ENCODE results near the gene NIT2.
"Not testable (repeated sequence)": the region's sequence is repeated elsewhere in the genome, so short reads cannot be mapped to it uniquely, and the experiment has no call there.

Gene NIT2

DNA sequence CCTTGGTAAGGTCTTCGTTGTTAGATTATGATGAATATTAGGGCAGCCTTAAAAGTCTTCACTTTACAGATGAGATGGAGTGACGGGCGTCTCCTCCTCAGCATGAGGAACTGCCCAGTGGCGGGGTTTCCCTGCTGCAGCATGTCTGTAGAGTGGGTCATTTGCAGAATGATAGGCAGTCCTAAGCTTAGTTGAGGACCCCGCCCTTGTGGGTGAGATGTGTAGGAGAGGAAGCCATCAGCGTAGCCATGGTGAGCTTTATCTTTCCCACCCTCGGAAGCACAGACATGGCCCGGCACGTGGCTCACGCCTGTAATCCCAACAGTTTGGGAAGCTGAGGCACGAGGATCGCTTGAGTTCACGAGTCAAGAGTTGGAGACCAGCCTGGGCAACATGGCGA is 877 bp downstream of the NIT2 start:
- DNase-seq, result no peak

DNA sequence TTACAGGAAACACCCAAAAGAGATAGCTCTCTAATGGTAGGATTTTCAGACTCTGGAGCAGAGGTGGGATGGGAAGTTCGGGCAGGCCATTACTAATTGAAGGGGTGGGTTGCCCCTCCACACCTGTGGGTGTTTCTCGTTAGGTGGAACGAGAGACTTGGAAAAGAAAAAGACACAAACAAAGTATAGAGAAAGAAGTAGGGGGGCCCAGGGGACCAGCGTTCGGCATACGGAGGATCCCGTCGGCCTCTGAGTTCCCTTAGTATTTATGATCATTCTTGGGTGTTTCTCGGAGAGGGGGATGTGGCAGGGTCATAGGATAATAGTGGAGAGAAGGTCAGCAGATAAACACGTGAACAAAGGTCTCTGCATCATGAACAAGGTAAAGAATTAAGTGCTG is 1.7 kb downstream of the NIT2 start:
- not testable (repeated sequence) for DNase-seq

DNA sequence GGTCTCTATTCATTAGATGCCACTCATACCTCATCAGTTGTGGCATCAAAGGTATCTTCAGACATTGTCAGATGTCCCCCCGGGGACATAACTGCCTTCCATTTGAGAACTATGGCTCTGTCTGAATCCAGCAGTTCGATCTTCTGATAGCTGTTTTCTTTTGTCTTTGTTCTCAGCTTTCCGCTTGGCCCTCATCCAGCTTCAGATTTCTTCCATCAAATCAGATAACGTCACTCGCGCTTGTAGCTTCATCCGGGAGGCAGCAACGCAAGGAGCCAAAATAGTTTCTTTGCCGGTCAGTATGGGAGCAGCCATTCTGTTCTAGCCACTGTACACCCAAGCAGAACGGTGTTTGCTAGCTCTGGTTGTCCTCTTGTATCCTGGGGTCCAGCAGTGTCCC is 4.4 kb downstream of the NIT2 start:
- DNase-seq, result no peak

DNA sequence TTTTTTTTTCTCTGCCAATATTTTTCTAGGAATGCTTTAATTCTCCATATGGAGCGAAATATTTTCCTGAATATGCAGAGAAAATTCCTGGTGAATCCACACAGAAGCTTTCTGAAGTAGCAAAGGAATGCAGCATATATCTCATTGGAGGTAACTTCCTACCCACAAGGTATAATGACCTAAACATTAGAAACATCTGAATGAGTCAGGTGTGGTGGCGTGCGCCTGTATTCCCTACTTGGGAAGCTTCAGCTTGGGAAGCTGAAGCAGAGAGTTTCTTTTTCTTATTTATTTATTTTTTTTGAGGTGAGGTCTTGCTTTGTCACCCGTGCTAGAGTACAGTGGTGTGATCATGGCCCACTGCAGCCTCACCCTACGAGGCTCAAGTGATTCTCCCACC is 5.2 kb downstream of the NIT2 start:
- no peak for DNase-seq

DNA sequence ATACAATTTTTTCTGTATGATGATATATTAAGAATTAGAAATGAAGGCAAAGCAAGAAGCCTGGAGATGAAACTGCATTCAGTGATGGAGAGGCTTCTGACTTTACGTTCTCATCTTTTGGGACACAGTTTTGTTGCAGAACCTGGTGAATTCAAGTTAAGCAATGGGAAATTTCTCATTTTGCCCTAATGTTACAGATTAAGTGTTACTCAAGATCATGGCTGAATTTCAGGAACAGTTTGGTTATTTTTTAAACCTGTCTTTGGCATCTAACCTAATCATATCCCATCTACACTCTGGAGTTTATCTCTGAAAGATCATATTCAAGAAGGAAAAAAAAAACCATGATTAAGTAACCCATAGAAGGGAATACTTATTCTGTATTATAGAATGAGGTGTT is 6.0 kb downstream of the NIT2 start:
- no peak for DNase-seq

DNA sequence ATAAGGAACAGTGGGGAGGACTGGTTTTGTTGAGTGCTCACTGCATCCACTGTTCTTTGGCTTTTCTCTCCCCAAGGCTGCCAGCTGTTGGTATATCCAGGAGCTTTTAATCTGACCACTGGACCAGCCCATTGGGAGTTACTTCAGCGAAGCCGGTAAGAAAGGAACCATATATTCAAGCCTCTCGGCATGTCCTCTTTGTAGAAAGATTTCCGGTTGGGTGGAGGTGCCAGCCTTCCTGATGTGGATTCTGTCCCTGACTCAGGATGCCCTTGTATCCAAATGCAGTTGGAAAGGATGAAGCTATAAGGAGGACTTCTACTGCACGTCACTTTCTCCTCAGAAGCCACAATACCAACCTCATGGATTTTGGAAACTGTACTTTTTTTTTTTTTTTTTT is 14.2 kb downstream of the NIT2 start:
- no peak for DNase-seq

DNA sequence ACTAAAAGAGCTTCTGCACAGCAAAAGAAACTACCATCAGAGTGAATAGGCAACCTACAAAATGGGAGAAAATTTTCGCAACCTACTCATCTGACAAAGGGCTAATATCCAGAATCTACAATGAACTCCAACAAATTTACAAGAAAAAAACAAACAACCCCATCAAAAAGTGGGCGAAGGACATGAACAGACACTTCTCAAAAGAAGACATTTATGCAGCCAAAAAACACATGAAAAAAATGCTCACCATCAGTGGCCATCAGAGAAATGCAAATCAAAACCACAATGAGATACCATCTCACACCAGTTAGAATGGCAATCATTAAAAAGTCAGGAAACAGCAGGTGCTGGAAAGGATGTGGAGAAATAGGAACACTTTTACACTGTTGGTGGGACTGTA is 17.2 kb downstream of the NIT2 start:
- not testable (repeated sequence) for DNase-seq

DNA sequence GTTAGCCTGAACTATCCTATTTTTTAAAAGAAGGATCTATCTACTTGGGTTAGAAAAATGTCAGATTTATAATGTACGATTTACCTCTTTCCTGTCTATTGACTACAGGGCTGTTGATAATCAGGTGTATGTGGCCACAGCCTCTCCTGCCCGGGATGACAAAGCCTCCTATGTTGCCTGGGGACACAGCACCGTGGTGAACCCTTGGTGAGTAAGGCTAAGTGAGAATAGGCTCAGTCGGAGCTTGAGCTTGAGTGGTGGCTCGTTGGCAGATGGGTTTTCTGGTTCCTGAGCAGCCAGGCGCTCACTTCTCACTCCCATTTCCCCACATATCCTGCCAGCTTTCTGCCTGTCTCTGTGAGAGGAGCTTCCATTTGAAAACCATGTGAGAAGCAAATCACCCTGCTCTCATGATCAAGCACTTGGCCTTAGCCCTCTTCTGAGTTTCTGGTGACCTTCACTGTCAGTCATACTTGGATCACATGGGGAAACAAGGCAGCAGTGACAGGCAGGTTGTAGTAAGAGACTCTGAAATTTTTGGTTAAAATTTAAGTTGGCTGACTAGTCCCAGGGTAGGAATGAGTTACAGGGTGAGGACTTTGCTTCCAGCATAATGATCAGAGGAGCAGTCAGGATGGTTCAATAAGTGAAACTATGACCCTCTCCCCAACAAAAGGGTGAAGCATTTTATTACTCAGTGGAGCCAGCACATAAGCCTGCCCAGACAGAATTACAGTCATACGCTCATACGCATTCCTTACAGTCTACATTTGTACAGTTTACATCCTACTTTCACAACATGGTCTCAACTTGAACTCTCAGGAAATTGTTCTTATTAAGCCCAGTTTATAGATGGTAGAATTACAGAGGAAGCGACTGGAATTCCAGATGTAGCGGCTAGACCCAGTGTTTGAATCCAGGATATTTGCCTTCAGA is 18.0 kb downstream of the NIT2 start:
- no peak for DNase-seq

DNA sequence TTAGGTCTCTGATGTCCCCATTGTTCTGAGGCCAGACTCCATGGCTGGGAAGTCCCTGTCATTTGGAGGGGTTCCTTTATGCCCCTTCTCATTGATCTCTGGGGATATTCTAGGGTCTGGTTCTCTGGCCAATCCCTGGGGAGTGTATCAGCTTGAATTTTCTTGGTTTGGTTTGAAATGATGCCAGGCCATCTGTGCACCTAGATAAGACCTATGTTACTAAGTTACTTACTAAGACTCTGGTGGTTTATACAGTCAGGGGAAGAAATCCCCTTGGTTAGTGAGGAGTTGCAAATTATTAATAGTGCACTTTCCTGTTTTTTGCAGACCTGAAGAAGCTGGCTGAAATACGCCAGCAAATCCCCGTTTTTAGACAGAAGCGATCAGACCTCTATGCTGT is 20.3 kb downstream of the NIT2 start:
- DNase-seq, result no peak

DNA sequence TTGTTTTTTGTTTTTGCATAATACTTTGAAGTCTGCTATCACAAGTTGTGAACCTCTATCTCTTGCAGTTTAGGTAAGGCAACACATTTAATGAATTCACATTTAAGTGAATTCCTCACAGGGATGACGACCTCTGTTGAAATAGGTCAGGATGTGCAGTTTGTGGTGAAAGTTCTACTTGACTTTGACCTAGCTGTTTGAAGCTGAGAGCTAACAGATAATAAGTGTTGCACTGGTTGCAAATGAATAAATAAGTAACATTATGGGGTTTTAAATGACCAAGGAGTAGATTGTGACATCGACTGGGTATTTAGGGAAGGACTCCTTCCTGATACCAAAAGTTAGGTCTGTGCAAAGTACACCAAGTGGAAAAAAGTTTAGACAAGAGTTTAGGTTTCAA is 23.9 kb downstream of the NIT2 start:
- no peak for DNase-seq

DNA sequence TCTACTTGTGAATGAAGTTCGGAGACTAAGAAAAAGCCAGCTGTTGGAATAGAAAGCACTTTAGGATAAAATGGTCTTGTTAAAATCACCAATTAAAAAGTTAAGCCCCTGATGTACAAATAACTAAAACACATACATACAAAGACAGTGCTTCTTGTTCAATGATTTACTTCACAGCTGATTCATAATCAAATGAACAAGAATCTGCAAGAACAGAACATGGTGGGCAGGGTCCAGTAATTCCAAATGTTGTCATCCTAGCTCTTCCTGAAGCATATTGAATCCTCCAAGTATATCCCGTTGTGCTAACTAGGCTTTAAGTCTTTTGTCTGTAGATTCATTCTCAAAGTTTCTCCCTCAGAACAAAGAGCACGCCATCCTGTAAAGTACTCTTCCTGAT is 24.5 kb downstream of the NIT2 start:
- DNase-seq, result no peak

DNA sequence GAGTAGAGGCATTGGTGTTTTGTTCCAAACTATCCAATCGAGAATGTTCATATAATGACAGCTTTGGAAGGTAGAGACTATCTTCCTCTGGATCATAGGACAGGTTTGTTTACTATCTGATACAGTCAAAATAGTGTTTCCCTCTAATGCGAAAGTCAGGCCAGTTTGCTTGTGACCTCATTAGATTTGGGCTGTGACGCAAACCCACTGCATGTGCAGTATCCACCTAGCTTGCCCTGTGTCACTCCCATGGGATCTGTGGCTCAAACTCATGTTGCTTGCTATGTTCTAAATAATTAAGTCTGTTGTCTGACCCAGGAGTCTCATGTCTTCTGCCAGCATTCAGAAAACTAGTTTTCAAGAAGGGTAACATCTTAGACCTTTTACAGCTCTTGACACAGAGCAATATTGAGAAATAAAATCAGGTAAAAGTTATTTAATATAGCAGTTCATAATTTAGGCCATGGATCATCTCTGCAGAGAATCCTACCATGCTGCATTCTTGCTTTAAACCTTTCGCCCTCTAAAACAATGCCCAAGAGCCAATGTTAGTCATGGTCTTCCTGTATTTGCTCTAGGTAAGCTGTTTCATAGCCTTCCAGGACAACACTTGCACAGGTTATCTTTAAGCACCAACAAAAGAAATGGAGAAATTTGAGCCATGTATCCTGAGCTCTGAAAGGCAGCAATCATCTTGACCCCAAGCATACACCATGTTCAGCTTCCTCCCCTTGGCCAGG is 26.4 kb downstream of the NIT2 start:
- no peak for DNase-seq

DNA sequence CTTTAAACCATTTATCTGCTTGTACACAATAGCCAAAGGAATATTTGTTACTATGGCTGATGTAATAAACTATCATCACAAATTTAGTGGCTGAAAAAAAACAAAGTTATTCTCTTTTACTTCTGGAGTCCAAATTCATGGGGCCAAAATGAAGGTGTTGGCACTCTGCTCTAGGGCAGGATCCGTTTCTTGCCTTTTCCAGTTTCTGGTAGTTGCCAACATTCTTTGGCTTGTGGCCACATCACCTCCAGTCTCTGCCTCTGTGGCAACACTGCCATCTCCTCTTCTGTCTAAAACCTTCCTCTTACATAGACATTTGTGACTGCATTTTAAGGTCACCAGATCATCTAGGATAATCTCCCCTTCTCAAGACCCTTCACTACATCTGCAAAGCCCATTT is 27.3 kb downstream of the NIT2 start:
- no peak for DNase-seq

DNA sequence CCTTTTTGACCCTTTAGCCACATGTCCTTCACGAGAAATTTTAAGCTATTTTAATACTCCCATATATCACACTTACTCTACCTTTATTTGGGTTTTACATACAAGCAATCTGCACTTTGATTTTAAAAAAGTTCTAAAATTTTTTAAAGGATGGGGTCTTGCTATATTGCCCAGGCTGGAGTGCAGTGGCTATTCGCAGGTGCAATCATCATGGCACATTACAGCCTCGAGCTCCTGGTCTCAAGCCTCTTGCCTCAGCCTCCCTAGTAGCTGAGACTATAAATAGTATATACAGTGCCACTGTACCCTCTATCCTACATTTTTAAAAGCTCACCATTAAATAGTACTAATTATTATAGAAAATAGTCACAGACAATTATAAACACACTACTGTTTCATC is 29.9 kb downstream of the NIT2 start:
- DNase-seq, result no peak

DNA sequence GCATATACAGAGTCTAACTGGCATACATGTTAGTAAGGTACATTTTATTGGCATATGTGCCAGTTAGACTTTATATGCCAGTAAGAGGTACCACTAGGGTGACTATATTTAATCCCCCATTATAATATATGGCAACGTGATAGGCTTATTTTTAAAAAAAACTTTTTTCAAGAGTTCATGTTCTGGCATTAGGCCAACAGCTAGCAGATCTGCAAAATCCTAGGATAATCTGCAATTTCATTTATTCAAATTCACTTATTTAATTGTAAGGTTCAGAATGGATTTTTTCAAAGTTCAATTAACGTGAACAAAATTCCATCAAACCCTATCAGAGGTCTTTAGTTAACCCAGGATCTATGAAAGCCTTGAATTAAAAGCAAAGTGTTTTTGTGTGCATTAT is 31.9 kb downstream of the NIT2 start:
- DNase-seq, result no peak

DNA sequence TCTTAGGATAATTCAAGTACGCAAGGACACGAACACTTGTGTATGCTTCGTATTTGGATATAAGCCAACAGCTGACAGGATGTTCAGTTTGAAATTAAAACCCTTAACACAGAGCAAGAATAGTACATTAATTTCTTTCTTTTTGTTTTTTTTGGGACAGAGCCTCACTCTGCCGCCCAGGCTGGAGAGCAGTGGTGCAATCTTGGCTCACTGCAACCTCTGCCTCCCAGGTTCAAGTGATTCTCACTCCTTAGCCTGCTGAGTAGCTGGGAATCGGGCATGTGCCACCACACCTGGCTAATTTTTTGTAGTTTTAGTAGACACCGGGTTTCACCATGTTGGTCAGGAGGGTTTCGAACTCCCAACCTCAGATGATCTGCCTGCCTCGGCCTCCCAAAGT is 33.9 kb downstream of the NIT2 start:
- DNase-seq, result no peak

DNA sequence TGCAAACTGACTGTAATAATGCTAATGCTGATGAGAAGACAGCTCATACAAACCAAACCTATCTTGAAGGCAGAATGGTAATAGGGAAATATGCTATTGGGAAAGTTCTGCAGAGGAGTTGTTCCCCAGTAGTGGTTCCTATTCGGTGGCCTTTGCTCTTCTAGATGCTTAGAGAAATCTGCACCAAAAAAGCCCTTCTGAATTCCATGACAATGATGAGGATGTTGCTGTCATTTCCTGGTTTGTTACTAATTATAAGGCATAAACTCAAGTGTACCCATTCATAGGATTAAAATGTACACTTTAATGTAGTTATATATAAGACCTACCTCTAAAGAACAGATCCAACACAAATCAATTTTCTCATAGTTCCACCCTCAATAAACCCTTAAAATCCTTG is 36.2 kb downstream of the NIT2 start:
- no peak for DNase-seq

DNA sequence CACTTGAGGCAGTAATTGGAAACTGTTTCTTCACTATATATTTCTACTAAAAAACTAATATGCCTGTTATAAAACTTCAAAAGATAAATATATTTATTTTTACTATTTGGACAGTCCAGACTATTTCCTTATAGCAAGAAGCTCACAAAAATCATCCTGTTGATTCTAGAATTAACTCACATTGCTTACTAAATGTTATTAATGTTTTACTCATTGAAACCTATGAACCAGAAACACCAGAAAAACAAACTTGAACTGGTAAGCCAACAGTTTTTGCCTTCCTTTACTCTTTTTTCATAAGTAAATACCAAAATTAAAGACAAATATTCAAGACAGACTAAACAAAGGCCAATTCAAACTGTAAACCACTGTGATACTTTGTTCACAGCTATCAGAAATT is 40.0 kb downstream of the NIT2 start:
- no peak for DNase-seq

DNA sequence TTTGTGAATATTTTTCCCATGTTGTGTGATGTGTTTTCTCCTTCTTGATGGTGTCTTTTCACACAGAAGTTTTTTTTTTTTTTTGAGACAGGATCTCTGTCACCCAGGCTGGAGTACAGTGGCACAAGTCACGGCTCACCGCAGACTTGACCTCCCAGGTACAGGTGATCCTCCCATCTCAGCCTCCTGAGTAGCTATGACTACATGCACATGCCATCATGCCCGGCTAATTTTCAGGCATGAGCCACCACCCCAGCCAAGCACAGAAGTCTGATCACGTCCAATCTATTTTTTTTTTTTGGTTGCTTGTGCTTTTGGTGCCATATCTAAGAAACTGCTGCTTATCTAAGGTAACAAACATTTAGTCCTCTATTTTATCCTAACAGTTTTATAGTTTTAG is 41.7 kb downstream of the NIT2 start:
- no peak for DNase-seq

DNA sequence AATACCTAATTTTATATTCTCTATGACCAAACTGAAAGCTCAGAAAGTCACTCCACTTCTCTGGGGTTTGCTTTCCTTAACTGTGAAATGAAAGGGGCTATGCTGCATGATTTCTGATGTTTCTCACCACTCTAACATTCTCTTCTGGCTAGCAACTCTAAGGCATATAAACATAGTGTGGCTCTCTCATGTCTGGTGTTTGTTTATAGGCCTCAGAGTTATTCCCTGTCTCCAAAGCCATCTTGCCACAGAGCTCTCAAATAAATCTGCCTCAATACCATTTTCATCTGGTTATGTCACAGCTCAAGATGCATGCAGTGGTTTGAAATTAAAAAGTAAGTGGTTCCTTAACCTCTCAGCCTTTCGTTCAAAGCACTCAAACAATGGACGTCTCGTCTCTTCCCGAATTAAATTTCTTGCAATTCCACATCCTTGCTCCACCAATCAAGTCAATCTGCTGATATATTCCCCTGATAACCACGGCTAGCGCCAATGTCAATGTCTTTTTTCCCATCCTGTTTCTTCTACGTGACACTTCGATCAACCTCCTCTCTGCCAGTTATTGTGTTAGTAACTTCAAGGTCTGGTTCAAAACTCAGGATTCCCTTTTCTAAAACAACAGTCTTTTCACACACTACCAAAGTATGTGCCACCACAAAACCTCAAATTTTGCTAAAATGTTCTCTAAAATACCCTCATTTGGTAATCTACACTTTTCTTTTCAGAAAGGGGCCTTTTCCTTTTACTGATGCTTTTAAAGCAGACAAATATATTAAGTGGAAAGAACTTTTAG is 50.4 kb downstream of the NIT2 start:
- DNase-seq, result no peak

DNA sequence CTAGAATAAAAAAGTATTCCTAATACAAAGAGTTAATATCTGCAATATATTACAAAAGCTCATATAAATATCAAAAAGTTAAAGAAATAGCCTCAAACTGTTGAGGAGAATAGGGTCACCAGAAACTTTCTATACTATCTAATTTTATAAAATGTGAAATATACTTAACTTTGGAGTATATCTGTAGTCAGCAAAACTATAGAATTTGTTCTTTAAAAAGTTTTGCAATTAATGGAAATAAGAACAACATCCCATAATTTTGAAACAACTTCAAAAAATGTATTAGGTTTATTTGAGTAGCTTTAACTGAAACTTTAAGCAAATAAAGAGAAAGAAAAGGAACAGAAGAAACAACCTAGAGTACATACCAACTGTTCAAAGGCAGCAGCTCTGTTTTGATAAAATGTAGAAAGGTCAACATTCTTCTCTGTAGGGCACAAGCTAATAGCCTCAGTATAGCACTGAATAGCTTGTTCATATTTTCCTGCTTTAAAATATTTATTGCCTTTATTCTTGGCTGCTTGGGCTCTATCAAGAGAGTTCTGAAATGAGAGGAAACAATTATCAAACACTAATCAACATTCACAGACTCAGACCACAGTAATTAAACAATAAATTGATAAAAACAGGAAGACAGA is 52.0 kb downstream of the NIT2 start:
- no peak for DNase-seq

DNA sequence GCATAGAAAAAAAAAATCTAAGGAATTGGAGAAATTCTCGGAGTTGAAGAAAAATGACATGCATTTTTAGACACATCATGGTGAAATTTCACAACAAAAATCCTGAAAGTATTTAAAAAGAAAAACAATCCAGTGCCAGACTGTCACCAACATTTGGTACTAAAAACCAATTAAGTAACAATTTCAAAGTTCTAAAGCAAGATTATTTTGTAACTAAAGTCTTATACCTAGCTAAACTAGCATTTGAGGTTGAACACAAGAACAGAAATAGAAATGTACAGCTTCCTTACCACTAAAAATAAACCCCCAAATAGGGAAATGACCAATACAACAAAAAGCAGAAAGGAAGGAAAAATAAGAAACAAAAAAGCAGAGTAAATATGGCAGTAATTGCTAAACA is 54.5 kb downstream of the NIT2 start:
- no peak for DNase-seq
